Measurements from ENCODE around the gene FBL. TPM values are rescaled to one million over a fixed set of nuclear protein-coding genes. Genes with fewer than 3 reads are reported as not detected.
A peak's percentile ranks its signal among the peaks of the same experiment; 100 is the strongest.

Gene FBL
- polyA plus RNA-seq, 2 of the 4 experiments (the other 2 are of a cell fraction): 716 to 1,141 TPM

DNA sequence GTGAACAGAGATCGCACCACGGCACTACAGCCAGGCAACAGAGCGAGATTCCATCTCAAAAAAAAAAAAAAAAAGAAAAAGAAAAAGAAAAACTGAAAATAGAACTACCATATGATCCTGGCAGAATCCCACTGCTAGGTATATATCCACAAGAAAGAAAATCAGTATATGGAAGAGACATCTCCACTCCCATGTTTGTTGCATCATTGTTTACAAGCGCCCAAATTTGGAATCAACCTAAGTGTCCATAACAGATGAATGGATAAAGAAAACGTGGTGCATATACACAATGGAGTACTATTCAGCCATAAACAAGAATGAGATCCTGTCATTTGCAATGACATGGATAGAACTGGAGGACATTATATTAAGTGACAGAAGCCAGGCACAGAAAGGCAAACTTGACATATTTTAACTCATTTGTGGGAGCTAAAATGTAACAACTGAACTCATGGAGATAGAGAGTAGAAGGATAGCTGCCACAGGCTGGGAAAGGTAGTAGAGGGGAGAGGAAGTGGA lies 38.3 kb downstream of the FBL start:
- no peak for DNase-seq (ENCODE audit: low read depth in 1 of 2, low spot score in 1 of 2)
- Histone ChIP-seq H3K9me3 (peaks cover 12% of the 10 kb centered on the region; the same call in 2 of the 3 replicates), H3K27ac (no peak overlapping the region), H3K4me2 (no peak overlapping the region), H3K4me3 (no peak overlapping the region), H3K4me1 (no peaks in the 10 kb centered on the region)
- peak; percentile 99 for FAIRE-seq
- ChIA-PET POLR2A (interaction anchor here (0.5 to 1.1 kb wide), 3 partner anchors 13 to 26 kb away, joined by 4 to 5 read pairs (median 4); partner anchors contain the start of gene DYRK1B), CTCF (interaction anchor here (1.3 to 3.1 kb wide), 7 partner anchors 10 to 36 kb away, joined by 3 to 33 read pairs (median 5); no protein-coding TSS in a partner anchor)
- TF ChIP-seq KDM5A (IDR thresholded peaks at IDR 0.05): no peak
- no peak for TF ChIP-seq CEBPB (IDR thresholded peaks at IDR 0.05)
- TF ChIP-seq SREBF2 (IDR thresholded peaks at IDR 0.05): no peak
- no peak for TF ChIP-seq ESRRA (IDR thresholded peaks at IDR 0.05; ENCODE audit: borderline replicate concordance, low read length)
- no peak for TF ChIP-seq ZFP36 (IDR thresholded peaks at IDR 0.05; ENCODE audit: borderline replicate concordance, partially characterized antibody)
- TF ChIP-seq, protein P1, sequence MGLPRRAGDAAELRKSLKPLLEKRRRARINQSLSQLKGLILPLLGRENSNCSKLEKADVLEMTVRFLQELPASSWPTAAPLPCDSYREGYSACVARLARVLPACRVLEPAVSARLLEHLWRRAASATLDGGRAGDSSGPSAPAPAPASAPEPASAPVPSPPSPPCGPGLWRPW (IDR thresholded peaks at IDR 0.05): no peak
- no peak for TF ChIP-seq POLR2AphosphoS2 (conservative IDR thresholded peaks at IDR 0.05; ENCODE audit: low read length)
- no peak for TF ChIP-seq HDAC2 (IDR thresholded peaks at IDR 0.05)
- TF ChIP-seq HOXB13 (CRISPR knock-in tag; IDR thresholded peaks at IDR 0.05; ENCODE audit: low read depth): no peak
- no peak for TF ChIP-seq HOXA7 (CRISPR knock-in tag; IDR thresholded peaks at IDR 0.05)
- TF ChIP-seq RFX5 (IDR thresholded peaks at IDR 0.05): no peak
- TF ChIP-seq, protein P2, sequence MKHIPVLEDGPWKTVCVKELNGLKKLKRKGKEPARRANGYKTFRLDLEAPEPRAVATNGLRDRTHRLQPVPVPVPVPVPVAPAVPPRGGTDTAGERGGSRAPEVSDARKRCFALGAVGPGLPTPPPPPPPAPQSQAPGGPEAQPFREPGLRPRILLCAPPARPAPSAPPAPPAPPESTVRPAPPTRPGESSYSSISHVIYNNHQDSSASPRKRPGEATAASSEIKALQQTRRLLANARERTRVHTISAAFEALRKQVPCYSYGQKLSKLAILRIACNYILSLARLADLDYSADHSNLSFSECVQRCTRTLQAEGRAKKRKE (CRISPR knock-in tag; IDR thresholded peaks at IDR 0.05; ENCODE audit: low read depth): no peak
- TF ChIP-seq, protein P3, sequence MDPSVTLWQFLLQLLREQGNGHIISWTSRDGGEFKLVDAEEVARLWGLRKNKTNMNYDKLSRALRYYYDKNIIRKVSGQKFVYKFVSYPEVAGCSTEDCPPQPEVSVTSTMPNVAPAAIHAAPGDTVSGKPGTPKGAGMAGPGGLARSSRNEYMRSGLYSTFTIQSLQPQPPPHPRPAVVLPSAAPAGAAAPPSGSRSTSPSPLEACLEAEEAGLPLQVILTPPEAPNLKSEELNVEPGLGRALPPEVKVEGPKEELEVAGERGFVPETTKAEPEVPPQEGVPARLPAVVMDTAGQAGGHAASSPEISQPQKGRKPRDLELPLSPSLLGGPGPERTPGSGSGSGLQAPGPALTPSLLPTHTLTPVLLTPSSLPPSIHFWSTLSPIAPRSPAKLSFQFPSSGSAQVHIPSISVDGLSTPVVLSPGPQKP (IDR thresholded peaks at IDR 0.05; ENCODE audit: low read depth, low read length): no peak
- no peak for TF ChIP-seq RCOR1 (IDR thresholded peaks at IDR 0.05; ENCODE audit: low read depth, low read length)
- no peak for TF ChIP-seq NR3C1 (IDR thresholded peaks at IDR 0.05)
- no peak for TF ChIP-seq NPAS2 (CRISPR knock-in tag; IDR thresholded peaks at IDR 0.05; ENCODE audit: borderline replicate concordance)
- no peak for TF ChIP-seq NFE2L2 (conservative IDR thresholded peaks at IDR 0.05; ENCODE audit: low read length)
- no peak for ATAC-seq
- WGBS (ENCODE audit: missing lambda C conversion rate): 13% methylated on average over 5 of the region's 5 CpGs

DNA sequence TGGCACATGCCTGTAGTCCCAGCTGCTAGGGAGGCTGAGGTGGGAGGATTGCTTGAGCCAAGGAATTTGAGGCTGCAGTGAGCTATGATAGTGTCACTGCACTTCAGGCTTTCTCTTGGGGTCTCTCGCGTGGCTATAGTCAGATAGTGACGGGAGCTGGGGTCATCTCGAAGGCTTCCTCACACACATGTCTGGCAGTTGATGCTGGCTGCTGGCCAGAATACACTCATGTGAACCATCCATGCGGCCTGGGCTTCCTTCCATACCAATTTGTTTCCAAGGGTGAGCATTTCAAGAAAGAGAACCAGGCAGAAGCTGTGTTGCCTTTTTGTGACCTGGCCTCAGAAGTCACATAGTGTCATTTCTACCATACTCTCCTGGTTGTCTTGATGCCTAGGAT lies 41.1 kb downstream of the FBL start:
- ChIA-PET CTCF (interaction anchor here (0.6 to 6.6 kb wide), 13 partner anchors 11 to 334 kb away, joined by 3 to 84 read pairs (median 3); partner anchors contain the start of gene PSMC4), POLR2A (no interaction called here)
- Histone ChIP-seq H3K4me3 (no peak overlapping the region), H3K4me2 (no peak overlapping the region), H3K9me3 (peaks cover 12% of the 10 kb centered on the region; the same call in 2 of the 3 replicates), H3K27ac (no peak overlapping the region), H3K4me1 (no peaks in the 10 kb centered on the region)
- FAIRE-seq (no peak), DNase-seq (ENCODE audit: low read depth in 1 of 2, low spot score in 1 of 2) (no peak), ATAC-seq (no peak)
- WGBS (ENCODE audit: missing lambda C conversion rate): 74% methylated on average over 5 of the region's 5 CpGs
- no peak for TF ChIP-seq EHMT2 (IDR thresholded peaks at IDR 0.05; ENCODE audit: low read depth)
- TF ChIP-seq CHD4 (IDR thresholded peaks at IDR 0.05; ENCODE audit: borderline replicate concordance): no peak
- no peak for TF ChIP-seq FOSB (CRISPR knock-in tag; IDR thresholded peaks at IDR 0.05)
- no peak for TF ChIP-seq HOXB5 (CRISPR knock-in tag; IDR thresholded peaks at IDR 0.05)
- TF ChIP-seq MYC (IDR thresholded peaks at IDR 0.05; ENCODE audit: borderline replicate concordance, low read length): no peak
- TF ChIP-seq ESRRA (IDR thresholded peaks at IDR 0.05; ENCODE audit: borderline replicate concordance, low read length): no peak
- TF ChIP-seq, protein P4, sequence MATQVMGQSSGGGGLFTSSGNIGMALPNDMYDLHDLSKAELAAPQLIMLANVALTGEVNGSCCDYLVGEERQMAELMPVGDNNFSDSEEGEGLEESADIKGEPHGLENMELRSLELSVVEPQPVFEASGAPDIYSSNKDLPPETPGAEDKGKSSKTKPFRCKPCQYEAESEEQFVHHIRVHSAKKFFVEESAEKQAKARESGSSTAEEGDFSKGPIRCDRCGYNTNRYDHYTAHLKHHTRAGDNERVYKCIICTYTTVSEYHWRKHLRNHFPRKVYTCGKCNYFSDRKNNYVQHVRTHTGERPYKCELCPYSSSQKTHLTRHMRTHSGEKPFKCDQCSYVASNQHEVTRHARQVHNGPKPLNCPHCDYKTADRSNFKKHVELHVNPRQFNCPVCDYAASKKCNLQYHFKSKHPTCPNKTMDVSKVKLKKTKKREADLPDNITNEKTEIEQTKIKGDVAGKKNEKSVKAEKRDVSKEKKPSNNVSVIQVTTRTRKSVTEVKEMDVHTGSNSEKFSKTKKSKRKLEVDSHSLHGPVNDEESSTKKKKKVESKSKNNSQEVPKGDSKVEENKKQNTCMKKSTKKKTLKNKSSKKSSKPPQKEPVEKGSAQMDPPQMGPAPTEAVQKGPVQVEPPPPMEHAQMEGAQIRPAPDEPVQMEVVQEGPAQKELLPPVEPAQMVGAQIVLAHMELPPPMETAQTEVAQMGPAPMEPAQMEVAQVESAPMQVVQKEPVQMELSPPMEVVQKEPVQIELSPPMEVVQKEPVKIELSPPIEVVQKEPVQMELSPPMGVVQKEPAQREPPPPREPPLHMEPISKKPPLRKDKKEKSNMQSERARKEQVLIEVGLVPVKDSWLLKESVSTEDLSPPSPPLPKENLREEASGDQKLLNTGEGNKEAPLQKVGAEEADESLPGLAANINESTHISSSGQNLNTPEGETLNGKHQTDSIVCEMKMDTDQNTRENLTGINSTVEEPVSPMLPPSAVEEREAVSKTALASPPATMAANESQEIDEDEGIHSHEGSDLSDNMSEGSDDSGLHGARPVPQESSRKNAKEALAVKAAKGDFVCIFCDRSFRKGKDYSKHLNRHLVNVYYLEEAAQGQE (IDR thresholded peaks at IDR 0.05): no peak
- TF ChIP-seq ZNF302 (CRISPR knock-in tag; IDR thresholded peaks at IDR 0.05): no peak
- TF ChIP-seq POLR2A (IDR thresholded peaks at IDR 0.05; ENCODE audit: low read length): no peak
- TF ChIP-seq MAFK (IDR thresholded peaks at IDR 0.05; ENCODE audit: partially characterized antibody): no peak
- TF ChIP-seq, protein P5, sequence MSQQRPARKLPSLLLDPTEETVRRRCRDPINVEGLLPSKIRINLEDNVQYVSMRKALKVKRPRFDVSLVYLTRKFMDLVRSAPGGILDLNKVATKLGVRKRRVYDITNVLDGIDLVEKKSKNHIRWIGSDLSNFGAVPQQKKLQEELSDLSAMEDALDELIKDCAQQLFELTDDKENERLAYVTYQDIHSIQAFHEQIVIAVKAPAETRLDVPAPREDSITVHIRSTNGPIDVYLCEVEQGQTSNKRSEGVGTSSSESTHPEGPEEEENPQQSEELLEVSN (IDR thresholded peaks at IDR 0.05; ENCODE audit: borderline replicate concordance, low read depth): no peak
- TF ChIP-seq RCOR1 (IDR thresholded peaks at IDR 0.05; ENCODE audit: low read depth, low read length): no peak
- TF ChIP-seq, protein P6, sequence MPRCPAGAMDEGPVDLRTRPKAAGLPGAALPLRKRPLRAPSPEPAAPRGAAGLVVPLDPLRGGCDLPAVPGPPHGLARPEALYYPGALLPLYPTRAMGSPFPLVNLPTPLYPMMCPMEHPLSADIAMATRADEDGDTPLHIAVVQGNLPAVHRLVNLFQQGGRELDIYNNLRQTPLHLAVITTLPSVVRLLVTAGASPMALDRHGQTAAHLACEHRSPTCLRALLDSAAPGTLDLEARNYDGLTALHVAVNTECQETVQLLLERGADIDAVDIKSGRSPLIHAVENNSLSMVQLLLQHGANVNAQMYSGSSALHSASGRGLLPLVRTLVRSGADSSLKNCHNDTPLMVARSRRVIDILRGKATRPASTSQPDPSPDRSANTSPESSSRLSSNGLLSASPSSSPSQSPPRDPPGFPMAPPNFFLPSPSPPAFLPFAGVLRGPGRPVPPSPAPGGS (IDR thresholded peaks at IDR 0.05): no peak
- TF ChIP-seq HEYL (CRISPR knock-in tag; IDR thresholded peaks at IDR 0.05): no peak
- TF ChIP-seq JUN (IDR thresholded peaks at IDR 0.05): no peak

Measured in A549 (cell line).